Measurements from ENCODE around the gene ZFY.

- TF ChIP-seq CTCF (IDR thresholded peaks at IDR 0.05) (no peak), POLR2A (IDR thresholded peaks at IDR 0.05) (no peak)
Measured at GRCh38 chrY:3007967-3008366, 72.8 kb downstream of the ZFY start.
